Measurements from ENCODE around the gene TRUB2. TPM values are rescaled to one million over a fixed set of nuclear protein-coding genes. Genes with fewer than 3 reads are reported as not detected.

TRUB2 gene
- total RNA-seq, 1 experiment from 2014 or later: 33.2 TPM

- POLR2A ChIA-PET: no interaction called here
- no peaks in the 10 kb centered on the region for H3K9me3 Mint-ChIP-seq
- no peak for TF ChIP-seq ZMAT4 (CRISPR knock-in tag; IDR thresholded peaks at IDR 0.05)
- TF ChIP-seq STAT6 (CRISPR knock-in tag; conservative IDR thresholded peaks at IDR 0.05; ENCODE audit: low read depth): no peak
- no peak for TF ChIP-seq MXD4 (CRISPR knock-in tag; IDR thresholded peaks at IDR 0.05; ENCODE audit: borderline replicate concordance)
- TF ChIP-seq ZNF416 (CRISPR knock-in tag; IDR thresholded peaks at IDR 0.05): no peak
- no peak for TF ChIP-seq JUN (CRISPR knock-in tag; IDR thresholded peaks at IDR 0.05)
- TF ChIP-seq TEAD1 (CRISPR knock-in tag; IDR thresholded peaks at IDR 0.05): no peak
- TF ChIP-seq MAX (CRISPR knock-in tag; IDR thresholded peaks at IDR 0.05): no peak
- TF ChIP-seq SMAD4 (CRISPR knock-in tag; IDR thresholded peaks at IDR 0.05): no peak
- TF ChIP-seq RELA (CRISPR knock-in tag; IDR thresholded peaks at IDR 0.05; ENCODE audit: borderline replicate concordance): no peak
- TF ChIP-seq GTF2I (CRISPR knock-in tag; conservative IDR thresholded peaks at IDR 0.05): no peak
- no peak for TF ChIP-seq ATF6 (CRISPR knock-in tag; IDR thresholded peaks at IDR 0.05)
- no peak for TF ChIP-seq CREM (CRISPR knock-in tag; IDR thresholded peaks at IDR 0.05)
- no peak for TF ChIP-seq SP1 (CRISPR knock-in tag; conservative IDR thresholded peaks at IDR 0.05)
- TF ChIP-seq SOX15 (CRISPR knock-in tag; IDR thresholded peaks at IDR 0.05): no peak
- TF ChIP-seq AFF4 (CRISPR knock-in tag; IDR thresholded peaks at IDR 0.05; ENCODE audit: borderline replicate concordance): no peak
- H3K4me3 Mint-ChIP-seq: no peak overlapping the region
- CTCF ChIA-PET: interaction anchor here (0.6 to 3.6 kb wide), 4 partner anchors 9 to 254 kb away, joined by 3 to 49 read pairs (median 3); partner anchors contain the start of gene CERCAM
- DNase-seq (ENCODE audit: low spot score) (no peak), ATAC-seq (no peak)
- H3K27ac Mint-ChIP-seq: no peak overlapping the region
- no peaks in the 10 kb centered on the region for H3K36me3 Mint-ChIP-seq
- H3K4me1 Mint-ChIP-seq: no peaks in the 10 kb centered on the region
- H3K27me3 Mint-ChIP-seq (ENCODE audit: low read depth): peaks cover 2% of the 10 kb centered on the region; the same call in 1 of the 2 replicates
Measured at GRCh38 chr9:128297221-128297773, 24.9 kb downstream of the TRUB2 start.
